ENCODE results near the gene GPC3. TPM values are rescaled to one million over a fixed set of nuclear protein-coding genes. Genes with fewer than 3 reads are reported as not detected.

Gene GPC3
- total RNA-seq, 1 donor from 2014 or later = 15.5 TPM

DNA sequence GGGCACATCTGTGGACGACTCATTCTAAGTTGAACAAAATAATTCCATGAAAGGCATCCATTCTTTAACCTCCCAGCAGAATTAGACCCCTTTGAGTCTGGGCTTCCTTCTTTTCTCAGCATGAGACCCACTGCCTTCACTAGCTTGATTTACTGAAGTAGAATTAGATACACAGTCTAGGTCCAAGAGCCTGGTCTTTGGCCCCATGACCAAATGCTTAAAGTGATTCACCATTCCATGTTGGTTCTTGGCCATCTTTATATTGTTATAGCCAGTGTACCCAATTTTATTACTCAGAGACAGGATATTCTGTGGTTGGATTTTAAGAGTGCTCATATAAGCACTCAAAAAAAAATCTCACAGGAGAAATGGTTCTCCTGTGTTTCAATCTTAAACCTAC, 414.8 kb downstream of the GPC3 start:
- TF ChIP-seq CTCF (IDR thresholded peaks at IDR 0.05) (no peak), POLR2AphosphoS5 (IDR thresholded peaks at IDR 0.05; ENCODE audit: insufficient read depth in 1 of 2, low read depth in 1 of 2) (no peak), POLR2A (IDR thresholded peaks at IDR 0.05) (no peak)
- Histone ChIP-seq H3K4me3 (no peak overlapping the region), H3K4me1 (no peaks in the 10 kb centered on the region), H3K9me3 (no peaks in the 10 kb centered on the region), H3K36me3 (no peaks in the 10 kb centered on the region), H3K27ac (no peak overlapping the region), H3K27me3 (no peaks in the 10 kb centered on the region)
- intact Hi-C loops (cut with DNase I) = no loop called here
- DNase-seq (ENCODE audit: extremely low spot score in 2 of 2) = no peak

GRCh38 chrX:133569217-133569616, 416.2 kb downstream of the GPC3 start:
- intact Hi-C loops (cut with DNase I) = no loop called here
- no peaks in the 10 kb centered on the region for H3K36me3 ChIP-seq
- H3K27ac ChIP-seq = no peak overlapping the region
- no peak for DNase-seq (ENCODE audit: extremely low spot score in 2 of 2)
- no peaks in the 10 kb centered on the region for H3K4me1 ChIP-seq
- no peaks in the 10 kb centered on the region for H3K27me3 ChIP-seq
- TF ChIP-seq POLR2AphosphoS5 (IDR thresholded peaks at IDR 0.05; ENCODE audit: insufficient read depth in 1 of 2, low read depth in 1 of 2) = no peak
- TF ChIP-seq CTCF (IDR thresholded peaks at IDR 0.05) = no peak
- TF ChIP-seq POLR2A (IDR thresholded peaks at IDR 0.05) = no peak
- H3K4me3 ChIP-seq = no peak overlapping the region
- no peaks in the 10 kb centered on the region for H3K9me3 ChIP-seq

DNA sequence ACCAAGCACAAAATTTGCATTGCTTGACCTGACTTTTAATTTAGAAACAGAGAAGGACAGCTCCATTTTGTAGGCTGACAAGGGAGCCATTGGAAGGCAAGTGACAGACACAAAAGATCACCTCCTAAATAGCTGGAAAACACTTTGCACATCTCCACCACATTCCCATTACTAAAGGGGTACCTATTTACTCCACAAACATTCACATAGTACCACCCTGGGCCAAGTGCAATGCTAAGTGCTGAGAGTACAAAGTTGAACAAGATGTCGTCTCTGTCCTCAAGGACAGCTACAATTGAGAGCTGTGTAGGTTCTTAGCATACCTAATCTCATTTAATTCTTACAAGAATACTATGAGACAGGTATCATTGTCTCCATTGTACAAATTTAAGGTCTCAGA, 417.3 kb downstream of the GPC3 start:
- no peak for TF ChIP-seq POLR2AphosphoS5 (IDR thresholded peaks at IDR 0.05; ENCODE audit: insufficient read depth in 1 of 2, low read depth in 1 of 2)
- TF ChIP-seq POLR2A (IDR thresholded peaks at IDR 0.05) = no peak
- no peak for TF ChIP-seq CTCF (IDR thresholded peaks at IDR 0.05)
- H3K4me1 ChIP-seq = no peaks in the 10 kb centered on the region
- H3K36me3 ChIP-seq = no peaks in the 10 kb centered on the region
- intact Hi-C loops (cut with DNase I) = no loop called here
- H3K27ac ChIP-seq = no peak overlapping the region
- H3K9me3 ChIP-seq = no peaks in the 10 kb centered on the region
- H3K27me3 ChIP-seq = no peaks in the 10 kb centered on the region
- H3K4me3 ChIP-seq = no peak overlapping the region
- no peak for DNase-seq (ENCODE audit: extremely low spot score in 2 of 2)

DNA sequence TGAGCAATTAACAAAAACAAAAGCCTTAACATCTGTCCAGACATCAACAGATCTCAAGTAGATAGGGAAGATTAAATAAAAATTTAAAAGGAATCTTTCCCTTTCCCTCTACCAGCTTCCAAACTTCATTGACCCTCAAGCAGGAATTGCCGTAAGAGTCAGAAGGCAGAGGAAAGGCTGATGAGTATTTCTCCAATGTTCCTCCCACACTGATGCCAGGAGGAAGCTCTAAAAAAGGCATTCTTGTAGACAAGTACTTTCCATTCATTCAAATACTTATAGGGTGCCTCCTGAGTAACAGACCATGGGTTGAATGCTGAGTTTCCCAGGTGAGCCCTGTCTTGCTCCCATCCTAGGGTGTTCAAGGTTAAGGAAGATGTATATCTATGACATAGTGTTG, 418.5 kb downstream of the GPC3 start:
- TF ChIP-seq POLR2AphosphoS5 (IDR thresholded peaks at IDR 0.05; ENCODE audit: insufficient read depth in 1 of 2, low read depth in 1 of 2) = no peak
- TF ChIP-seq CTCF (IDR thresholded peaks at IDR 0.05) = no peak
- no peak for TF ChIP-seq POLR2A (IDR thresholded peaks at IDR 0.05)
- H3K27ac ChIP-seq = no peak overlapping the region
- H3K9me3 ChIP-seq = no peaks in the 10 kb centered on the region
- H3K27me3 ChIP-seq = no peaks in the 10 kb centered on the region
- no peak for DNase-seq (ENCODE audit: extremely low spot score in 2 of 2)
- intact Hi-C loops (cut with DNase I) = no loop called here
- H3K4me3 ChIP-seq = no peak overlapping the region
- H3K4me1 ChIP-seq = no peaks in the 10 kb centered on the region
- no peaks in the 10 kb centered on the region for H3K36me3 ChIP-seq

DNA sequence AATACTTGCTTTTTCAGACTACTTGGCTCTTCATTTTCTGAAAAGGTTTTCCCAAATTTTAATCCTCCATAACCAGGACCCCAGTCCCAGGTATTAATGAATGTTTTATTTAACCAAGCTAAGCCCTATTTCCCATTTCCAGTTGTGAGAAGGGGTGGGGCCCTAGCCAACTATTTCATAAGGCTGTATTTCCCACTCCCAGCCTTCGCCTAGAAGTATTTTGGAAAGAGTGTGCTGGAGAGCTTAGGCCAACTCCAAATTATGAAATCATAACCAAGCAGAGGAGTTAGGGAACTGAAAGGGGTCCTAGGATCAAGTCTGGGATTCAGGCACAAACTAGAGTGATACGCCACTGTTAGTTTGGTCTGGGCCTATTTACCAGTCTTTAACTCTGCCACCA, 421.7 kb downstream of the GPC3 start:
- no peak for TF ChIP-seq POLR2AphosphoS5 (IDR thresholded peaks at IDR 0.05; ENCODE audit: insufficient read depth in 1 of 2, low read depth in 1 of 2)
- TF ChIP-seq CTCF (IDR thresholded peaks at IDR 0.05) = no peak
- TF ChIP-seq POLR2A (IDR thresholded peaks at IDR 0.05) = no peak
- no peak overlapping the region for H3K27ac ChIP-seq
- no peak overlapping the region for H3K4me3 ChIP-seq
- no peaks in the 10 kb centered on the region for H3K36me3 ChIP-seq
- no peaks in the 10 kb centered on the region for H3K4me1 ChIP-seq
- intact Hi-C loops (cut with DNase I) = no loop called here
- no peaks in the 10 kb centered on the region for H3K27me3 ChIP-seq
- H3K9me3 ChIP-seq = no peaks in the 10 kb centered on the region
- DNase-seq (ENCODE audit: extremely low spot score in 2 of 2) = no peak
